Esophagus muscularis mucosa (tissue), 4 donors: Measurements from ENCODE around the gene ANHX. TPM values are rescaled to one million over a fixed set of nuclear protein-coding genes. Genes with fewer than 3 reads are reported as not detected.

Source experiments
- DNase-seq: peaks from one replicate; pipeline ENCODE4 v3.0.0-alpha.2; 2017; ENCODE audit errors: extremely low spot score
- H3K27ac ChIP-seq, 4 donors: fragments of 200-600 bp; sonication (generic); replicated peaks in 1 of 4; 1 replicate in 3 of 4; 2 replicates in 1 of 4; pipeline ENCODE4 v1.5.1; 2016 to 2019; ENCODE audit warnings: mild to moderate bottlenecking in 1 of 4
- H3K27me3 ChIP-seq, 4 donors: fragments of 200-600 bp; sonication (generic); one replicate each; pipeline versions ENCODE4 v1.5.1 to v1.6.0; 2016 to 2019
- H3K36me3 ChIP-seq, 4 donors: fragments of 200-600 bp; sonication (generic); one replicate each; pipeline ENCODE4 v1.5.1; 2016 to 2019
- H3K4me1 ChIP-seq, 4 donors: fragments of 200-600 bp; sonication (generic); one replicate each; pipeline ENCODE4 v1.5.1; 2016 to 2019
- H3K4me3 ChIP-seq, 4 donors: fragments of 200-600 bp; sonication (generic); 1 replicate in 2 of 4; 2 replicates in 2 of 4; pipeline ENCODE4 v1.5.1; 2016 to 2019; ENCODE audit warnings: mild to moderate bottlenecking in 4 of 4, moderate library complexity in 1 of 4
- H3K9me3 ChIP-seq, 4 donors: fragments of 200-600 bp; sonication (generic); 1 replicate in 3 of 4; 2 replicates in 1 of 4; pipeline ENCODE4 v1.5.1; 2016 to 2019
- CTCF ChIP-seq, 3 experiments: fragments of 200-600 bp in 2 of 3; fragments of 450-650 bp in 1 of 3; sonication (generic) in 2 of 3; IDR thresholded peaks; one replicate each; pipeline ENCODE4 v1.5.1; 2017 to 2019; ENCODE audit warnings: antibody characterized with exemption in 3 of 3, mild to moderate bottlenecking in 2 of 3, moderate library complexity in 1 of 3
- EP300 ChIP-seq: sonication (generic); formaldehyde crosslinking; IDR thresholded peaks from one replicate; pipeline ENCODE4 v1.6.1; 2017; ENCODE audit warnings: antibody characterized with exemption
- POLR2A ChIP-seq: fragments of 450-650 bp; IDR thresholded peaks from one replicate; pipeline ENCODE4 v1.6.1; 2017; ENCODE audit warnings: antibody characterized with exemption, moderate library complexity, mild to moderate bottlenecking, low read depth
- POLR2AphosphoS5 ChIP-seq, 2 donors: sonication (generic); formaldehyde crosslinking; IDR thresholded peaks; one replicate each; pipeline ENCODE4 v1.6.1; 2017; ENCODE audit warnings: antibody characterized with exemption in 2 of 2
- WGBS: methylation state at CpG from one replicate; pipeline ENCODE4 v1.1.5; 2018; 5-methylcytosine and 5-hydroxymethylcytosine counted together
- intact Hi-C: fragments of 100-400 bp; cut with DNase I; formaldehyde crosslinking; loops from one replicate; pipeline ENCODE4 v1.15.1; 2023
- small RNA-seq, 3 donors: library from RNA; depleted of rRNA; stranded (forward); fragments of <200 nt; gene quantifications; one replicate each; pipeline ENCODE3, GENCODE V24; 2016
- total RNA-seq, 4 donors: library from RNA; depleted of rRNA; stranded (reverse); fragments of >200 nt; gene quantifications; one replicate each; pipeline versions ENCODE4 v1.1.0 to v1.2.1, GENCODE V29; 2016

Gene ANHX
- total RNA-seq, 4 donors from 2014 or later, result not detected

DNA sequence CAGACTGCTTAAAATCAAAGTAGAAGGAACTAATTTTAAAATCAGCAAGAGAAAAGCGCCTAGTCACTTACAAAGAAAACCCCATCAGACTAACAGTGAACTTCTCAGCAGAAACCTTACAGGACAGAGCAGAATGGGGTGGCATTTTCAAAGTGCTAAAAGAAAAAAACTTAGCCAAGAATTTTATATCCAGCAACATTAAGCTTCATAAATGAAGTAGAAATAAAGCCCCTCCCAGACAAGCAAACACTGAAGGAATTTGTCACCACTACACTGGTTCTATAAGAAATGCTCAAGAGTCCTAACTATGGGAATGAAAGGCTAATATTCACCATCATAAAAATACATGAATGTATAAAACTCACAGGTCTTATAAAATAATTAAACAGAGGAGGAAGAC lies 60.8 kb downstream of the ANHX start:
- H3K4me3 ChIP-seq, result no peak overlapping the region
- no peak for DNase-seq
- peaks cover 0 to 67% (median 28%) of the 10 kb centered on the region in 4 donors for H3K9me3 ChIP-seq
- no peak overlapping the region for H3K27ac ChIP-seq
- WGBS, result 64% methylated on average over 1 of the region's 1 CpG
- H3K36me3 ChIP-seq, result no peaks in the 10 kb centered on the region
- no peaks in the 10 kb centered on the region for H3K27me3 ChIP-seq
- TF ChIP-seq POLR2A, result no peak
- TF ChIP-seq CTCF (IDR thresholded peaks at IDR 0.05), result no peak
- TF ChIP-seq POLR2AphosphoS5 (IDR thresholded peaks at IDR 0.05), result no peak
- no peak for TF ChIP-seq EP300
- intact Hi-C loops, result no loop called here
- no peaks in the 10 kb centered on the region for H3K4me1 ChIP-seq

DNA sequence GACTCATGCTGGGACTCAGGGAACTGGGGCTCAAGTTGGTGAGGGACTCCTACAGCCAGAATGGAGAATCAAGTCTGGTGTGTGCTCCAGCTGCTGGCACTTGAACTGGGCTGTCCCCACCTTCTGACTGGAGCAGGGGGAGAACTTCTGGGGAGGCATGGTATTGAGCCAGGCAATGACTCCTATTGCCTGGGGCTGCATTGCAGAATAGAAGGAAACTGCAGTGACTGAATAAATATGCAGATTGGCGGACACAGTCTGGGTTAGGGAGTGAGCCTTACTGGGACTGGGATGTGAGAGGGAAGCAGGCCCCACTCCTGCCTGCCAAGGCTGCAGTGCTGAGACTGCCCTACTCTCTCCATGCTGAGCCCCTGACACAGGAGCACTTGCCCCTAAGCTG lies 63.2 kb downstream of the ANHX start:
- H3K27ac ChIP-seq, result no peak overlapping the region
- H3K27me3 ChIP-seq, result no peaks in the 10 kb centered on the region
- H3K4me3 ChIP-seq, result no peak overlapping the region
- no peak for DNase-seq
- intact Hi-C loops, result no loop called here
- H3K36me3 ChIP-seq, result no peaks in the 10 kb centered on the region
- TF ChIP-seq CTCF (IDR thresholded peaks at IDR 0.05) (no peak), POLR2AphosphoS5 (IDR thresholded peaks at IDR 0.05) (no peak), POLR2A (no peak), EP300 (no peak)
- 56% methylated on average over 1 of the region's 1 CpG for WGBS
- H3K9me3 ChIP-seq, result peaks cover 0 to 72% (median 35%) of the 10 kb centered on the region in 4 donors
- H3K4me1 ChIP-seq, result no peaks in the 10 kb centered on the region

Small RNA genes within 50 kb of the gene (small RNA-seq; reads per million reads assigned to genes)
- gene RF00019, result 0 reads per million in 3 donors
- gene RNU6-717P, result 0 reads per million in 3 donors

Other genes with a start within 250 kb of the ANHX start
- 10 to 100 TPM in 2 of 4 donors, 1 to 10 TPM in 2; 9.6 to 15.8 (median 10.9) TPM for gene ZNF26, start 249.5 kb downstream of the ANHX start, total RNA-seq
- gene ZNF84, start 198.4 kb downstream of the ANHX start, total RNA-seq, result 10 to 100 TPM; 19.5 to 21.2 (median 20.7) TPM
- 10 to 100 TPM; 12.0 to 13.8 (median 13.1) TPM for gene ZNF140, start 155.0 kb downstream of the ANHX start, total RNA-seq
- 1 to 10 TPM; 1.8 to 4.6 (median 2.6) TPM for gene ZNF891, start 105.6 kb downstream of the ANHX start, total RNA-seq
- 10 to 100 TPM in 2 of 4 donors, 1 to 10 TPM in 2; 3.4 to 15.4 (median 9.7) TPM for gene ZNF10, start 105.2 kb downstream of the ANHX start, total RNA-seq
- 10 to 100 TPM; 14.1 to 37.2 (median 26.8) TPM for gene ZNF268, start 54.4 kb downstream of the ANHX start, total RNA-seq